ENCODE results near the gene SLC51B.
A peak's percentile ranks its signal among the peaks of the same experiment; 100 is the strongest.
"Not testable (repeated sequence)": the region's sequence is repeated elsewhere in the genome, so short reads cannot be mapped to it uniquely, and the experiment has no call there.

Gene SLC51B

DNA sequence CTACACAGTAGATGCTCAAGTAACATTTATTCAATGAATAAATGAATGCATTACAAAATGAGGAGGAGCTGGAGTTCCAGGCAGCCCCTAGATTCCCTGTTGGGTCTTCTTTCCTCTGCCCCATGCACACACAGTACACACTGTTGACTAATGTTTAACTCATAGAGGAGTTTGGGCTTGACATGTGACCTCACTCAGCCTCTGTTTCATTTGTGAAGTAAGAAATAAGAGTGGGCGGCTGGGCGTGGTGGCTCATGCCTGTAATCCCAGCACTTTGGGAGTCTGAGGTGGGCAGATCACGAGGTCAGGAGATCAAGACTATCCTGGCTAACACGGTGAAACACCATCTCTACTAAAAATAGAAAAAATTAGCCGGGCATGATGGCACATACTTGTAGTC, 969 bp upstream of the SLC51B start:
- not testable (repeated sequence) for H3K4me1 ChIP-seq (ENCODE audit: control insufficient read depth, low read depth, low read length); H3K27me3 ChIP-seq (ENCODE audit: control insufficient read depth, insufficient read depth, low read length); H3K27ac ChIP-seq (ENCODE audit: low read length); H3K9ac ChIP-seq (ENCODE audit: low read length); H3K9me3 ChIP-seq (ENCODE audit: control insufficient read depth, low read depth, low read length); H3K4me3 ChIP-seq (ENCODE audit: low read length); H3K36me3 ChIP-seq (ENCODE audit: control insufficient read depth, low read depth, low read length)

DNA sequence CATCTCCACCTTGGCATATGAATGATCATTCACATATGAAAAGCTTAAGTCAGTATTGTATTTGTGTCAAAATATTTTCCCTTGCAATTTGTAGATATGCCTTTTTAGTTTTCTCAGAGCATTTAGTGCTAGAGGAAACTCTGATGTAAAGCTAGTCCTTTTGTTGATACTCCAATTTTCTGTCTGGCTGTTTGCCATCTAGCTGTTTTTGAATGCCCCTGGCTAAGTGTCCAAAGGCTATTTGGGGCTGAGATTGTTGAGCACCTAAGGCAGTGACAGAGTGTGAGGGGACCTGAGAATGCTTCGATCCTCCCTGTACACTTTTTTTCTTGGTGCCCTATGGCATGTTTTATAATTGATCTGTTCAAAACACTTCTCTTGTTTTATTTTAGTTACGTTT, 3.1 kb downstream of the SLC51B start:
- no peaks in the 10 kb centered on the region for H3K36me3 ChIP-seq (ENCODE audit: control insufficient read depth, low read depth, low read length)
- H3K4me1 ChIP-seq (ENCODE audit: control insufficient read depth, low read depth, low read length): peaks cover 4% of the 10 kb centered on the region
- no peaks in the 10 kb centered on the region for H3K9me3 ChIP-seq (ENCODE audit: control insufficient read depth, low read depth, low read length)
- H3K9ac ChIP-seq (ENCODE audit: low read length): no peak overlapping the region
- no peak overlapping the region for H3K27ac ChIP-seq (ENCODE audit: low read length)
- no peaks in the 10 kb centered on the region for H3K27me3 ChIP-seq (ENCODE audit: control insufficient read depth, insufficient read depth, low read length)
- H3K4me3 ChIP-seq (ENCODE audit: low read length): no peak overlapping the region

DNA sequence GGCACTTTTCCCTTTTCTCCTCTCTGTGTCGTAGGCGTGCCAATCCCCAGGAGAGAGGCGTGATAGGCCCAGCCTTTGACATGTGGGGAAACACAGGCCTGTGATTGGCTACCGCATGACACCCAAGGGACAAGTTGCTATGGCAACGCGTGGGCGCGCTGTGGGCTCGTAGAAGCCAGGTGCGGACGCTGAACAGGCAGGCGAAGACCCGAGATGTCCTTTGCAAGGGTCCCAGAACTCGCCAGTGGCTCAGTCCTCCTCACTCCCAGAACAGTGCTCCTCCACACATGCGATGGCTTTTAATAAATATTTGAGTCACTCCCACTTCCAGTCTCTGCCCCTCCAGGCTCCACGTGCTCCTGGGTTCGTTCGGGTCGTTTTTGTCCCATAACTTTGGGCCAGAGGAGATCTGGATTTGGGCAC, 4.2 kb downstream of the SLC51B start:
- H3K36me3 ChIP-seq (ENCODE audit: control insufficient read depth, low read depth, low read length): no peaks in the 10 kb centered on the region
- H3K27ac ChIP-seq (ENCODE audit: low read length): no peak overlapping the region
- no peaks in the 10 kb centered on the region for H3K27me3 ChIP-seq (ENCODE audit: control insufficient read depth, insufficient read depth, low read length)
- H3K4me1 ChIP-seq (ENCODE audit: control insufficient read depth, low read depth, low read length): peaks cover 4% of the 10 kb centered on the region
- no peaks in the 10 kb centered on the region for H3K9me3 ChIP-seq (ENCODE audit: control insufficient read depth, low read depth, low read length)
- H3K9ac ChIP-seq (ENCODE audit: low read length): peak overlapping the region; percentile 38
- peak overlapping the region; percentile 52 for H3K4me3 ChIP-seq (ENCODE audit: low read length)

DNA sequence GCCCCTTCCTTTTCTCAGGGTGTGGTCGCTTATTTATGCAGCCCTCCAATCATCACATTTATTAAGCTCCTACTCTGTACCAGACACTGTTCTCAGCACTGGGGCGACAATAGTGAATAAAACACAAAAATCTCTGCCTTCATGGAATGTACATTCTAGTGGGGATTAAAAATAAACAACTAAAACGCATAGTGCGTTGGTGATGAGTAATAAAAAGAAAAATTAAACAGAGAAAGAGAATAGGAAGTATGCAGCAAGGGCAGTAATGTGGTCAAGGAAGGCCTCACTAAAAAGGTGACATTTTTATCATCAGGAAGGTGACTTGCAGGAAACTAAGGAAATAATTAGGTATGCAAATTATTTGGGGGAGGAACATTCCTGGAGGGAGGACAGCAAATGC, 5.1 kb downstream of the SLC51B start:
- Histone ChIP-seq H3K9me3 (ENCODE audit: control insufficient read depth, low read depth, low read length) (no peaks in the 10 kb centered on the region), H3K36me3 (ENCODE audit: control insufficient read depth, low read depth, low read length) (no peaks in the 10 kb centered on the region), H3K4me3 (ENCODE audit: low read length) (no peak overlapping the region), H3K9ac (ENCODE audit: low read length) (no peak overlapping the region), H3K27me3 (ENCODE audit: control insufficient read depth, insufficient read depth, low read length) (no peaks in the 10 kb centered on the region), H3K4me1 (ENCODE audit: control insufficient read depth, low read depth, low read length) (peaks cover 4% of the 10 kb centered on the region), H3K27ac (ENCODE audit: low read length) (no peak overlapping the region)

DNA sequence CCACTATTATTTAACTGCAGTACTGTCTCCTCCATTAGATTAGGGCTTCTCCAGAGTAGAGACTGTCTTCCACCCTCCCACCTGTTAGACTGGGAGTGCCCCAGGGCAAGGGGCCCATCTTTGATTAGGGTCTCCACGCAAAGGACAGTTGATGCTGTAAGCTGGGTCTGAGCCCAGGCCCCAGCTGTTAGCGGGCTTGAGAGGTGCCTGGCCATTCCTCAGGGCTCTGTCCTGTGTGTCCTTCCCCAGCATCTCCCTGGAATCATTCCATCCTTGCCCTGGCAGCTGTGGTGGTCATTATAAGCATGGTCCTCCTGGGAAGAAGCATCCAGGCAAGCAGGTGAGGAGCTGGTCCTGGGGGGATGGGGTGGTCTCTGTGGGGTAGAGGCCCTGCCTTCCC, 6.1 kb downstream of the SLC51B start:
- Histone ChIP-seq H3K36me3 (ENCODE audit: control insufficient read depth, low read depth, low read length) (no peaks in the 10 kb centered on the region), H3K9ac (ENCODE audit: low read length) (no peak overlapping the region), H3K27me3 (ENCODE audit: control insufficient read depth, insufficient read depth, low read length) (no peaks in the 10 kb centered on the region), H3K9me3 (ENCODE audit: control insufficient read depth, low read depth, low read length) (no peaks in the 10 kb centered on the region), H3K4me1 (ENCODE audit: control insufficient read depth, low read depth, low read length) (peaks cover 4% of the 10 kb centered on the region), H3K27ac (ENCODE audit: low read length) (no peak overlapping the region), H3K4me3 (ENCODE audit: low read length) (no peak overlapping the region)

DNA sequence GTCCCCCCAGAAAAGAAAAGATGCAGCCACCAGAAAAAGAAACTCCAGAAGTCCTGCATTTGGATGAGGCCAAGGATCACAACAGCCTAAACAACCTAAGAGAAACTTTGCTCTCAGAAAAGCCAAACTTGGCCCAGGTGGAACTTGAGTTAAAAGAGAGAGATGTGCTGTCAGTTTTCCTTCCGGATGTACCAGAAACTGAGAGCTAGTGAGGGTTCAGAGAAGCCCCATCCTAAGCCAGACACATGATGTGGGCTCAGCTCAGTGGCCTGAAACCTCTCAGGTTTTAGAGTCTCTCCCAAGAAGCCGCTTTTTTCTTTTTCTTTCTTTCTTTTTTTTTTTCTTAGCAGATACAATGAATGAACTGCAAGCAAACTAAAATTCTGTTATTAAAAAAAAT, 7.8 kb downstream of the SLC51B start:
- H3K4me3 ChIP-seq (ENCODE audit: low read length): no peak overlapping the region
- H3K36me3 ChIP-seq (ENCODE audit: control insufficient read depth, low read depth, low read length): no peaks in the 10 kb centered on the region
- no peak overlapping the region for H3K27ac ChIP-seq (ENCODE audit: low read length)
- no peaks in the 10 kb centered on the region for H3K9me3 ChIP-seq (ENCODE audit: control insufficient read depth, low read depth, low read length)
- H3K27me3 ChIP-seq (ENCODE audit: control insufficient read depth, insufficient read depth, low read length): no peaks in the 10 kb centered on the region
- H3K4me1 ChIP-seq (ENCODE audit: control insufficient read depth, low read depth, low read length): peaks cover 4% of the 10 kb centered on the region
- H3K9ac ChIP-seq (ENCODE audit: low read length): no peak overlapping the region

DNA sequence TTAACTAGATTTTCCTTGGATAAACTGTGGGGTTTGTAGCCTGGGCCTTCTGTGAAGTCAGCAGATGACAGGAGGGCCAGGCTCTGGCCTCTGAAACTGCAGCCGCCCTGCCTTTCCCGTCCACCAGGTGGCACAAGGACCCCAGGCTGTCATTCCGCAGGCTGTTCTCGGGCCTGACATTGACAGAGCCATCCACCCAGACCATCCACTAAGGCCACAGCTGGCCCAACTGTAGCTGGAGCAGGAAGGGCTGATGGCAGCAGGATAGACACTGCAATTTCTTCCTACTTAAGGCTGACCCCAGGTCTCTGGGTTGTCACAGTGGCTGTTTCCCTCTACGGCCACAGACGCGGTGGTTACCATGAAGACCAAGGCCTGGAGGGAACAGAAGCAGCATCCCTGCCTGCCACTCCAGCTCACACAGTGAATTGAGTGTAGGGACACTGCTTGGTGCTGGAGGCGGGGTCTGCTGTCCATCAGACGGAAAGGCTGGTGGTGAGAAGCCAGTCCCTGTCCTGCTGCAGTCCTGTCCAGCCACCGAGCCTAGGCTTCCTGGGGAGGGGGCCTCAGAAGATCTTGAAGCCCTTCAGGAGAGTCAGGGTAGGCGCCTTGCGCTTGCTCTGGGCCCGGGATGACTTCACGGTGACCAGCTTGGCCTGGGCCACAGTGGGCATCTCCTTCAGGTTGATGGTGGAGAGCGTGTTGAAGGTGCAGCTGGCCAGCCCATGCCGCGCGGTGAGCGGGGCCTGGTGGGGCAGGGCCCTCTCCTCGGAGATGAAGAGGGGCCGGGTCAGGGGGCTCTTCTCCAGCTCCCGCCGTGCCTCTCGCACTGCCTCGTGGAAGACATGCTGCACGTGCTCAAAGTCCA, 9.4 kb downstream of the SLC51B start:
- H3K4me1 ChIP-seq (ENCODE audit: control insufficient read depth, low read depth, low read length): peaks cover 2% of the 10 kb centered on the region
- H3K27ac ChIP-seq (ENCODE audit: low read length): no peak overlapping the region
- no peaks in the 10 kb centered on the region for H3K36me3 ChIP-seq (ENCODE audit: control insufficient read depth, low read depth, low read length)
- no peaks in the 10 kb centered on the region for H3K9me3 ChIP-seq (ENCODE audit: control insufficient read depth, low read depth, low read length)
- no peak overlapping the region for H3K4me3 ChIP-seq (ENCODE audit: low read length)
- H3K27me3 ChIP-seq (ENCODE audit: control insufficient read depth, insufficient read depth, low read length): no peaks in the 10 kb centered on the region
- H3K9ac ChIP-seq (ENCODE audit: low read length): no peak overlapping the region

DNA sequence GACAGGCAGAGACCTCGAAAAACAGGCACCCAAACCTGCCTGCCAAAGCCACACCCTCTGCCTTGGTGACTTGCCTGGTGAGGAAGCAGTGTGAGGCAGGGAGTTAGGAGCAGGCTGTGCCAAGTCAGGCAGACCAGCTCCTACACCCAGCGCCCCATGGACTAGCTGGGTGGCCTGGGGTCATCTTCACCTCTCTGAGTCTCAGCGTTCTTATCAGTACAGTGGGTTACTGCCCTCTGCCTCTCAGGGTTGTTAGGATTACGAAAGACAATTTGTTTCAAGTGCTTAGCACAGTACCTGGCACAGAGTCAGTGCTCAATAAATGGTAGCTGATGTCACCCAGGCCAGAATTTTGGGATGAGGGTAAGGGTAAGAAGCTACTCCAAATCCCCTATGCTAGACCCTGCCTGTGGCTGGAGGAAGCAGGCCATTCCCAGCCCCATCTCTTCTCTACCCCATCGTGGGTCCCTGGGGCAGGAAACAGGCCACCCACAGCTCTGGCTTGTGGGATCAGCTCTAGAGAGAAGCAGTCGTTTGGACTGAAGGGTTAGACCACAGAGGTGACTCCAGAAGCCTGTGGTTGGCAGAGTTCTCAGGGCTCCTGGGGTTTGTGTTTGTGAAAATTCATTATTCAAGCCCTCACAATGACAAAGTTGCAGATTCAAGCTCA, 10.1 kb downstream of the SLC51B start:
- Histone ChIP-seq H3K4me1 (ENCODE audit: control insufficient read depth, low read depth, low read length) (no peaks in the 10 kb centered on the region), H3K4me3 (ENCODE audit: low read length) (no peak overlapping the region), H3K9ac (ENCODE audit: low read length) (no peak overlapping the region), H3K27ac (ENCODE audit: low read length) (no peak overlapping the region), H3K9me3 (ENCODE audit: control insufficient read depth, low read depth, low read length) (no peaks in the 10 kb centered on the region), H3K36me3 (ENCODE audit: control insufficient read depth, low read depth, low read length) (no peaks in the 10 kb centered on the region), H3K27me3 (ENCODE audit: control insufficient read depth, insufficient read depth, low read length) (no peaks in the 10 kb centered on the region)

DNA sequence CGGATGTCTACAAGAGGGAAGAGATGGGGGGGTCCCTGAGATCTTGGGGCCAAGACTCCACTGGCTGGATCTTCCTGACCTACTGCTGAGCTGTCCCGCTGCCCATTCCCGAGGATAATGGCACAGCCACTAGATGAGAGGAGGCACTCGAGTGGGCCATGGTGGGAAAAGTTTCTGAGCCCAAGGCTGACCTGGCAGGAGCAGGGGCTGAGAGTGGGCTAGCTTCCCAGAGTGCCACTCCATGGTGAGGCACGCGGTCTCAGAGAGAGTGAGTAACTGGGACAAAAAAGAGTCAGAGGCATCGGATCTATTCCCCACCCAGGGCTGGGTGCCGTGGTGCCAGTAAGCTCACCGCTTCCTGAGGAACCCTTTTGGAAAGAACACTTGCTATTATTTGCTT, 10.9 kb downstream of the SLC51B start:
- H3K9ac ChIP-seq (ENCODE audit: low read length): no peak overlapping the region
- H3K4me1 ChIP-seq (ENCODE audit: control insufficient read depth, low read depth, low read length): no peaks in the 10 kb centered on the region
- H3K27ac ChIP-seq (ENCODE audit: low read length): no peak overlapping the region
- H3K4me3 ChIP-seq (ENCODE audit: low read length): no peak overlapping the region
- H3K27me3 ChIP-seq (ENCODE audit: control insufficient read depth, insufficient read depth, low read length): no peaks in the 10 kb centered on the region
- H3K36me3 ChIP-seq (ENCODE audit: control insufficient read depth, low read depth, low read length): no peaks in the 10 kb centered on the region
- H3K9me3 ChIP-seq (ENCODE audit: control insufficient read depth, low read depth, low read length): no peaks in the 10 kb centered on the region

DNA sequence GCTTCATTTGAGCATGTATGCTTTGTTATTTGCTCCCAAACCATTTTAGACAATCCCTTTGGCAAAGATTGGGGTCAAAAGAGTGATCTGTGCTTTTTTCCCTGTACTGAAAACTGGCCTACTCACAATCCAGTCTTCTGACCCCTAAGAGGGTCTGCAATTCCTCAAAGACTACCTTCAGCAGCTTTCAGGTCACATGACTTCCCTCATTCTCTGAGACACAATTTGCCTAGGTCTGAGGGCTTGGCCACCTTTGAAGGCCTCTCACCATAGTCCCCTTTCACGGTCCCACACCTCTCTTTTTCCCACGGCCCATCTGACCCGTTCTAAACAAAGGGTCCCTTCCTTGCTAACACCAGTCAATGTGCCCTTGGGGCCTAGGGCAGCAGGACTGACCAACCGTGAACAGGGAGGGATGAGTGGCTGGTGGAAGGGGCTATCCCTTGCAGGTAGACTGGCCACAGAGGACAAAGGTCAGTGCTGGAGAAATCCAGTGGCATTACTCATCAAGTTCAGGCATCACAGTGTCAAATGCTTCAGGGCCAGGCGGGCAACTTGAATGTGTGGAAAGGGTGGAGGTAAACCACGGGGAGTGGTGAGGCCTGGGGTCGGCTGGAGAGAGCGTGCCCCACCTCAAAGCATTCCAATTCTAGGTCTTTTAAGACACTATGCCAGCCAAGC, 11.8 kb downstream of the SLC51B start:
- H3K9me3 ChIP-seq (ENCODE audit: control insufficient read depth, low read depth, low read length): no peaks in the 10 kb centered on the region
- no peaks in the 10 kb centered on the region for H3K27me3 ChIP-seq (ENCODE audit: control insufficient read depth, insufficient read depth, low read length)
- H3K27ac ChIP-seq (ENCODE audit: low read length): no peak overlapping the region
- H3K4me1 ChIP-seq (ENCODE audit: control insufficient read depth, low read depth, low read length): no peaks in the 10 kb centered on the region
- no peaks in the 10 kb centered on the region for H3K36me3 ChIP-seq (ENCODE audit: control insufficient read depth, low read depth, low read length)
- no peak overlapping the region for H3K4me3 ChIP-seq (ENCODE audit: low read length)
- no peak overlapping the region for H3K9ac ChIP-seq (ENCODE audit: low read length)

DNA sequence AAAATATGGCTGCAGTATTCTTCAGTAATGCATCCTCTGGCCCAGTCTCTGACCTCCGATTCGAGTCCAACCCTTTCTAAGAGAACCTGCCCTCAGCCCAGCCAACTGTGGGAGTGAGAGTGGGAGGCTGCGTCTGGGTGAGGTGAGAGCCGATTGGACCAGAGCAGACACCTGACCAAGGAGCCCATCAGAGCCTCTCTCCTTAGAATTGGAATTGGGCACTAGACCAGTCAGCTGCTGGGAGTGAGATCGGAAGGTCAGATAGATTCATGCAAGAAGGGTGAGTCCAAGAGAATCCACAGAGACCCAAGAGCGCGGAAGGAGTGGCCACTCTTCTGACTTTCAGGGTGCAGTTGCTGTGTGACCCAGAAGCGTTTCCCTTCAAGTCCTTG, 12.4 kb downstream of the SLC51B start:
- Histone ChIP-seq H3K36me3 (ENCODE audit: control insufficient read depth, low read depth, low read length) (no peaks in the 10 kb centered on the region), H3K9me3 (ENCODE audit: control insufficient read depth, low read depth, low read length) (no peaks in the 10 kb centered on the region), H3K4me1 (ENCODE audit: control insufficient read depth, low read depth, low read length) (no peaks in the 10 kb centered on the region), H3K27ac (ENCODE audit: low read length) (no peak overlapping the region), H3K4me3 (ENCODE audit: low read length) (no peak overlapping the region), H3K27me3 (ENCODE audit: control insufficient read depth, insufficient read depth, low read length) (no peaks in the 10 kb centered on the region), H3K9ac (ENCODE audit: low read length) (no peak overlapping the region)
